Breast epithelium (tissue), 3 donors: ENCODE measurements around the gene ANGEL1.

ENCODE experiments used
- CTCF ChIP-seq, 3 donors: fragments of 450-650 bp; IDR thresholded peaks; one replicate each; pipeline ENCODE4 v1.5.1; 2016 to 2017; ENCODE audit warnings: antibody characterized with exemption in 3 of 3, mild to moderate bottlenecking in 3 of 3, moderate library complexity in 3 of 3
- POLR2A ChIP-seq: fragments of 450-650 bp; IDR thresholded peaks from one replicate; pipeline ENCODE4 v1.6.1; 2016; ENCODE audit warnings: antibody characterized with exemption, mild to moderate bottlenecking, moderate library complexity

DNA sequence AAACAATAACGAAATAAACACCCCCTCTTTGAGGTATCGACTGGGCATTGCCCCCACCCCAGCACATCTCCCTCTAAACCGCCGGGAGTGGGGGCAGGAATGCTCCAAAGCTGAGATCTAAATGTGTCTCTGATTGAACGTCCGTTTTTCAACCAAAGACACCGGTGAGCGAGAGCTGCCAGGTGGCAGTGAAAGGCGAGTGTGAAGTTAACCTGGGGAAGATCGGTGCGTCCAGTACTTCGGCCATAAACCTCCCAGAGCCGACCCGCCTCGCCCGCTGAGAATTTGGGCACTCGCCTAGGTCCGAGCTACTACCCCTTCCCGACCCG is 625 bp downstream of the ANGEL1 start:
- TF ChIP-seq CTCF (IDR thresholded peaks at IDR 0.05) (no peak), POLR2A (no peak)
